ENCODE results near the gene SIAH2.

- TF ChIP-seq CTCF (conservative IDR thresholded peaks at IDR 0.05), result no peak
- TF ChIP-seq ZFX (IDR thresholded peaks at IDR 0.05), result no peak
Observed at GRCh38 chr3:150756491-150757059, 6.4 kb downstream of the SIAH2 start.
